Activated CD8-positive, alpha-beta memory T cell treated with anti-CD3 and anti-CD28 coated beads, Interleukin-2, amount 50 U/mL, for 4 hours (primary cell): ENCODE data around the gene TUBA3C.
"Not testable (repeated sequence)": the region's sequence is repeated elsewhere in the genome, so short reads cannot be mapped to it uniquely, and the experiment has no call there.

ENCODE experiments used
- DNase-seq: peaks from one replicate; pipeline ENCODE4 v3.0.0-alpha.2; 2020

The TUBA3C gene

DNA sequence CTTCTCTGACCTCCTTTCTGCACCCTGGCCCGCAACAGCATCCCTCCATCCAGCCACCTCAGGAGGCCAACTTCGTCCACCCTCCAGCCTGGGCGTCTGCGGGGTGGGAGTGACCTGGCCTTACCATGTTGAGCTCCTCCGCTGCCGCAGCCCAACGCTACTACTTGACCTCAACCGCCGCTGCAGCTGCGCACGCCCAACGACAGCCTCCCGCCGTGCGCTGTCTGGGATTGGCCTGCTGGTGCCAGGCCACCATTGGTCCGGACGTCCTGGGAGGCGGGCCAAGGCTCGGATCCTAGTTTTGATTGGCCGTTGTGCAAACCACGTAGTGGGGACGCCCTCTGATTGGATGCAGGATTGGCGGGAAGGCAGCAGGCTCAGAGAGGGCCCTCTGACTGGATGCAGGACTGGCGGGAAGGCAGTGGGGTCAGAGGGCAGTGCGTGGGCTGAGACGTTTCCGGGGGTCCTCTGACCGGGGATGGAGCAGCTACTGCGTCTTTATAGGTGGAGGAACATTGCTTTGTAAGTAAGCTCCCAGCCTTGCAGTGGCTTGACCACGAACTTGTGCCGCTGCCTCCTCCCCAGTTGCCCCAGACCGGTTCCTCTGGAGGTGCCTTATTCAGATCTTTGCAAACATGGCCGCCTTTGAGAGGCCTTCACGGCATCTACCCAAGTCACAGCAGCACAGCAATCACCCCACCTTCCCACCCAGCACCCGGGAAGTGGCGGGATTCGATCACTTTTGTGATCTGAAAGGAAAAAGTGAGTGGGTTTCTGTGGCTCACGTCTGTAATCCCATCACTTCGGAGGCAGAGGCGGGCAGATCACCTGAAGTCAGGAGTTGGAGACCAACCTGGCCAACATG, at the start of gene TUBA3C:
TSS of gene TUBA3C (minus strand) at position 204 of the 865 bp plus-strand sequence. CDS start at position 127, 77 bp downstream.
- no peak for DNase-seq

DNA sequence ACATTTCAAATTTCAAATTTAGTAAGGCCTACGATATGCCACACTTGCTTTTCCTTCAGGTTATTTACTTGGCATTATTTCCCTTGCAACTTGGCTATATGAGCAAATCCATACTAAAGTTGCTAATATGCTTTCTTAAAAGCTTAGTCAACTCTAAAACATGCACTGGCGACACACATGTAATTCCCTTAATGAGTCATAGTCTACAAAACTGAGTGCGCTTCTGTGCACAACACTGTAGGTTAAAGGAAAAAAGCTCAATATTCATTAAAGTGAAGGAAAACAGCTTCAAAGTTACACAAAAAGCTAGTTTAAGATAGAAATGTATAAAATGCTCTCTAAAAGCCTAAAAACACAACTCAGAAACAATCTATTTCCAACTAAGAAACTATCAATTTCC, 25.8 kb upstream of the TUBA3C start:
- DNase-seq: not testable (repeated sequence)

DNA sequence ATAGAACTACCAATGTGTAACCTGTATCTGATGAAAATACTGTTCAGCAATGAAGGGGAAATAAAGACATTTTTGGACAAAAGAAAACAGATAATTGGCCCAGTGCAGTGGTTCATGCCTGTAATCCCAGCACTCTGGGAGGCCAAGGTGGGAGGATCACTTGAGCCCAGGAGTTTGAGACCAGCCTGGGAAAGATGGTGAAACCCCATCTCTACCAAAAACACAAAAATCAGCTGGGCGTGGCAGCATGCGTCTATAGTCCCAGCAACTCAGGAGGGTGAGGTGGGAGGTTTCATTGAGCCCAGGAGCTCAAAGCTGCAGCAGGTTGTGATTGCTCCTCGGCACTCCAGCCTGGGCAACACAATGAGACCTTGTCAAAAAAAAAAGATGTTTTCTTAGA, 11.0 kb upstream of the TUBA3C start:
- not testable (repeated sequence) for DNase-seq

DNA sequence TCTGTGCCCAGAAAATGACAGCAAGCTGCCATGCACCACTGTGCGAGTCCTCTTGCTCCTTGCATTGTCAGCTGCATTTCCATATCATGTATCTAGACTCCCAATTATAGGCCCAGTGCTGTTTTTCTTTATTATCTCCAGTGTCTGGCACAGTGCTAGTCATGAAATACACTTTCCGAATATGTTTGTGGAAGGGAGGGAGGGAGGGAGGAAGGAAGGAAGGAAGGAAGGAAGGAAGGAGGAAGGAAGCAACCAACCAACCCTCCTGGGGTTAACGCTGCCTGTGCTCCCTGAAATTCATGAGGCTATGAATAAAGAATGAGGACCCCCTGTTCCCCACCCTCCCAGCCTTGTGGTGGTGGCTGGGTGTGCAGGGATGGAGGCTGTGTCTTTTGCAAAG, 8.3 kb upstream of the TUBA3C start:
- not testable (repeated sequence) for DNase-seq

DNA sequence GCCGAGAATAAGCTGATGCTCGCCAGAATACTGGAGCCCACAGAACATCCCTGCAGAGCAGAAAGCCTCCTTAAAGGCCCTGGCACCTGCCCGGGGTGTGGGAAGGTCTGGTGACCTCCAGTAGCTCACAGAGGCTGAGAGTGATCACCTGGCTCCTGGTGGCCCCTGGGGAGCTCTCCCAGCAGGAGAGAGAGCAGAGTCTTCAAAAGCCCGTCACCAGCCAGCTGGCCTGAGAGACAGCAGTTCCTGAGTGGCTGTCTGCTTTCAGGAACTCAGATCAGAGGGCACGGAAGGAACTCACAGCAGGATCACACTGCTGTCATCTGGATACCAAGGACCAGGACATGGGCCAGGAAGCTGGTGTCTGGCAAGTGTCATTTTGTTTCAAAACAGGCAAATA, 7.7 kb upstream of the TUBA3C start:
- DNase-seq: not testable (repeated sequence)

DNA sequence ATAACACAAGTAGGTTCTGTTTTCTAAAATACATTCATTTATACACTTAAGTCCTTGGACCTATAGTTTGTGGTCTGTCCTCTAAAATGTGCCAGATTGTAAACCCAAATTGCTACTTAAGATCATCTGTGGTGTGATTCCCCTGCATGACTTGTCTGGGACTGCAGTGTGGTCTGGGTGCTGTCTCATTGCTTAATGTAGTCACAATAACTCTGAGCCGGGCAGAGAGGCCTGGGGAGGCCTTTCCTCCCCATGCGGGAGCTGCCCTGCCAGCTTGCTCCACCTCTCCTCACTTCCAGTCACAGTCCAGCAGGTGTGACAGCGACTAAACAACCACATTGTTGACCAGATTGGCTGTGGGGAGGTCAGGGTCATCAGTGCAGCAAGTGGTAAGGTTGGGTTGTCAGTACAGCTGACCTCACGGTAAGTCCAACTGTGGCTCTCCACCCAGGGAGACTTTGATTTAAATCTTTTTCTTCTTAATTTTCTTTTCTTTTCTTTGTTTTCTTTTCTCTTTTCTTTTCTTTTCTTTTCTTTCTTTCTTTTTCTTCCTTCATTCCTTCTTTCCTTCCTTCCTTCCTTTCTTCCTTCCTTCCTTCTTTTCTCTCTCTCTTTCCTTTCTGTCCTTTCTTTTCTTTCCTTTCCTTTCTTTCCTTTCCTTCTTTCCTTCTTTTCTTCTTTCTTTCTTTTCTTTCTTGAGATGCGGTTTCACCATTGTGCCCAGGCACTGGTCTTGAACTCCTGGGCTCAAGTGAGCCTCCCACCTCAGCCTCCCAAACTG, 4.4 kb upstream of the TUBA3C start:
- DNase-seq: no peak

DNA sequence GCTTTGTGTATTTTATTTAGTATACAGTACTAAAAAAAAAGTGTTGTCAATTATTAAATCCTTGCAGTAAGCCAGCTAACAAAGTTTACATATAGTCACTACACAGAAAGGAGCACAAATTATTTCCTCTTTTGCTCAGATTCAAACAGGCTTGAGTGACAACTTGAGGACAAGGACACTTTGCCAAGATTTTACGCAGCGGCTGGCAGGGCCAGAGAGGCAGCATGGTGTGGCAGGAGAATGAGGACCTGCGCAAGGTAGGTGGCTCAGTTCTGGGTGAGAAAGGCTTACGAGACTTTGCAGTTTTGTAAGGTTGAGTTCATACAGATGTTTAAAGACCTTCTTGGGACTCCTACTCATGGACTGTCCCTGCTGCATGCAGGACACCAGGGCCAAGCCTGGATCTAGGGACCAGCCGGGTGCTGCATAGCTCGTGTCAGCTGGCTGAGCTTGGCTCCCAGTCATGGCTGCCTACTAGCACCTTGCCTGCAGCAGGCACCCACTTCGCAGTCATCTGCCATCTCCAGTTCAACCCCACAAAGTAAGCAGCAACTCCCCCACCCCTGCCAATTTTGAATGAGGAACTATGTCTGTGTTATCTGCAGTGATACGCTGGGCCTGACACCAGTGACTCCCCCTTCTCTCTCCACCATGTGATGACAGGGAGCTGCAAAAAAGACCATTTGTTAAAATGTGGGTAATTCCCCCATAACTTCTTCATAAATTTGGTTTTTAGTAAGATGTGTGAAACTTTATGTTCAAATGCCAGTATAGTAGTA, 3.7 kb upstream of the TUBA3C start:
- no peak for DNase-seq

DNA sequence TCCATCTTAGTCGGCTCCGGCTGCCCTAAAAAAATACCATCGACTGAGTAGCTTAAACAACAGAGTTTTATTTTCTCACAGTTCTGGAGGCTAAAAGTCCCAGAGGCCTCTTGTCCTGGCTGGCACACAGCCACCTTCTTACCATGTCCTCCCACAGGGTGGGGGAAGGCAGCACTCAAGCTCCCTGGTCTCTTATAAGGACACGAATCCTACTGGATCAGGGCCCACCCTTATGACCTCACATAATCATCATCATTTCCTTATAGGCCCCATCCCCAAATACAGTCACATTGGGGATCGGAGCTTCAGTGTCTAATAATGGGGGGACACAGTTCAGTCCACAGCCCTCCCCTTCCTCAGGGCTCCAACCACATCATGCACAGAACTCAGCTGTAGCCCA, 2.6 kb upstream of the TUBA3C start:
- DNase-seq: no peak

DNA sequence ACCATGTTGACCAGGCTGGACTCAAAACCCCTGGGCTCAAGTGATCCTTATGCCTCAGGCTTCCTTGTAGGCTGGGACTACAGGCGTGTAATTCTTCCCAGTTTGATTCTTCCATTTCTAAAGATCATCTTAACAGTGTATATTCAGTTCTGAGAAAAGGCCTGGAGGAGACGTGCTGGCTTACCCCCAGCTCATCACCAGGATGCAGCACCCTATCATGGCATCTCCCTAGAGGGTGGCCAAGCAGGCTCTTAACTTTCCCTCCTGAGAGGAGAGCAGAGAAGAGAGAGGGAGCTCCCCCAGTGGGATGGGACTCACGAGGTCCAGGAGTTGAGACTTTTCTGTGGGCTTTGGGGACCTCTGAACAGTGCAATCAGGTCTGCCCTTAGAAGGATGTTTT, 2.1 kb upstream of the TUBA3C start:
- DNase-seq: no peak

DNA sequence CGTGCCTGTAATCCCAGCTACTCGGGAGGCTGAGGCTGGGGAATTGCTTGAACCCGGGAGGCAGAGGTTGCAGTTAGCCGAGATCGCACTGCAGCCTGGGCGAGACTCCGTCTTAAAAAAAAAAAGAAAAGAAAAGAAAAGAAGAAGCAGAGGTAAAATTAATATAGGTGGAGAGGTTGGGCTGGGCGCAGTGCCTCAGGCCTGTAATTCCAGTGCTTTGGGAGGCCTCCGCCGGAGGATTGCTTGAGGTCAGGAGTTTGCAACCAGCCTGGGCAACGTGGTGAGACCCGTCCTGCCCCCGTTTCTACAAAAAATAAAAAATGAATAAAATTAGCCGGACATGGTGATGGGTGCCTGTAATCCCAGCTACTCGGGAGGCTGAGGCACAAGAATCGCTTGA, 912 bp upstream of the TUBA3C start:
- no peak for DNase-seq

DNA sequence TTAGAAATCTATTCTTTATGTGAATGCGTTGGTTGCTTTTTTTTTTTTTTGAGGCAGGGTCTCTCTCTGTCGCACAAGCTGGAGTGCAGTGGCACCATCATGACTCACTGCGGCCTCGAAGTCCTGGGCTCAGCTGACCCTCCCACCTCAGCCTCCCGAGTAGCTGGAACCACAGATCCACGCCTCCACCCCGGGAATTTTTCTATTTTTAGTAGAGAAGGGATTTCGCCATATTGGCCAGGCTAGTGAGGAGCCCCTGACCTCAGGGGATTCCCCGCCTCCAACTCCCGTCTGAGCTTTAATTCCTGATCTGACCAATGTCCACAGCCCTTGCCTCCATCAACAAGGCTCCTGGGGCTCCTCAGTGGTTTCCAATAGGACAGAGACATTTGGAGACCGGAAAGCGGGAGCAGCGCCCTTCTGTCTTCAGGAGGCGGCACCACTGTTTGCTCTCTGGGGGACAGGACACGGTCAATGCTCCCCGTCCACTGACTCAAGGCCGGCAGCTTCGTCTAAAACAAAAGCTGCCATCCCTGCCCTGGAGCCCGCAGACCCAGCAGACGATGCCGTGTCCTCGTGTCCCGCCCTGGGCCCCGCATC, 503 bp downstream of the TUBA3C start:
- no peak for DNase-seq

DNA sequence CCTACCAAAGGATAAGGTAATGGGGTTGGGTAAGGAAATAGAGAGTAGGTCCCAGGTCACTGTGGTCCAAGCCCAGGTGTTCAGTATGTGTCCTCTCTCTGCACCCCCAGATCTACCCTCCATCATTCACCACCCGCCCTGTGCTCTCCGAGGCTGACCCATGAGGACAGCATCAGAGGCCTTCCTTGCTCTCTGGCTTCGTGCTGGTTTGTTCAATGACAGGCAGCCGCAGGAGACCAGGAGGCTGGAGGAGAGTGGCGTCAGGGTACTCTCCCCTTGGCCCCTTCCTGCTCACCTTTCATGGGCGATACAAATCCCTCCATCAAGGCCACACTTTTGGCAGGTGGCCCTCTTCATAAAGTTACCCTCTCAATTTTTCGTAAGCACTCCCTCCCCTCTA, 1.7 kb downstream of the TUBA3C start:
- DNase-seq: no peak

DNA sequence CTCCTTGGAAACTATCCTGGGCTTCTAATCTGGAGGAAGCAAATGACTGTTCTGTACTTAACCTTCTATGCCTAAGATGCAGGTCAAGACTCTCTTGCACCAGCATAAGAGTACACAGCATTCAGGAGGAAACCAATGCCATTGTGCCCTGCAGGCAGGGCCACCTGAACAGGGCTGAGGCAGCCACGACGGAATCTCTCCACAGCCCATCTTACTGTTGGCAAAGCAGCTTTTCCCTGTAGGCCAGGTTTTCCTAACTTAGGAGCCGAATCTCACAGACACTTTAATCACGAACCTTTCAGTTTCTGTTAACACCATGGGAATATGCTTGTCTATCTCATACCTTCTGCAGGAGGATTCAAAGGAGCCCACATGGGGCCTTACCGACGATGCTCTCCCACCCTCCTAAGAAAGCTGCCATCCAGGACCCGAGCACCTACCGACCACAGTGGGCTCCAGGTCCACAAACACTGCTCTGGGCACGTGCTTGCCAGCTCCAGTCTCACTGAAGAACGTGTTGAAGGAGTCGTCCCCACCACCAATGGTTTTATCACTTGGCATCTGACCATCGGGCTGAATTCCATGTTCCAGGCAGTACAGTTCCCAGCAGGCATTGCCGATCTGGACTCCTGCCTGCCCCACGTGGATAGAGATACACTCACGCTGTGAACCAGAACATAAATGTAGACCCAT, 2.6 kb downstream of the TUBA3C start:
- DNase-seq: no peak

DNA sequence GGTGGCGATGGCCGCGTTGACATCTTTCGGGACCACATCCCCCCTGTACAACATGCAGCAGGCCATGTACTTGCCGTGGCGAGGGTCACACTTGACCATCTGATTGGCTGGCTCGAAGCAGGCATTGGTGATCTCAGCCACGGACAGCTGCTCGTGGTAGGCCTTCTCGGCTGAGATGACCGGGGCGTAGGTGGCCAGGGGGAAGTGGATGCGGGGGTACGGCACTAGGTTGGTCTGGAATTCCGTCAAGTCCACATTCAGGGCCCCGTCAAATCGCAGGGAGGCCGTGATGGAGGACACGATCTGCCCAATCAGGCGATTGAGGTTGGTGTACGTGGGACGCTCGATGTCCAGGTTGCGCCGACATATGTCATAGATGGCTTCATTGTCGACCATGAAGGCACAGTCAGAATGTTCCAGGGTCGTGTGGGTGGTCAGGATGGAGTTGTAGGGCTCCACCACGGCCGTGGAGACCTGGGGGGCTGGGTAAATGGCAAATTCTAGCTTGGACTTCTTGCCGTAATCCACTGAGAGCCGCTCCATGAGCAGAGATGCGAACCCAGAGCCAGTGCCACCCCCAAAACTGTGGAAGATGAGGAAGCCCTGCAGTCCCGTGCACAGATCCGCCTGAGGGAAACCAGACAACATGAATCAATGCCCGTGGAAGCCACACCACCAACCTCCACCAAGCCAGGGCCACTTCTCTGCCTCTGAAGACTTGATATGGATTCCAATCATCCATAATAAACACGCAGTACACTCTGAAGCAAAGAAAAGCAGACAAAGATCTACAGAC, 4.4 kb downstream of the TUBA3C start:
- DNase-seq: not testable (repeated sequence)

DNA sequence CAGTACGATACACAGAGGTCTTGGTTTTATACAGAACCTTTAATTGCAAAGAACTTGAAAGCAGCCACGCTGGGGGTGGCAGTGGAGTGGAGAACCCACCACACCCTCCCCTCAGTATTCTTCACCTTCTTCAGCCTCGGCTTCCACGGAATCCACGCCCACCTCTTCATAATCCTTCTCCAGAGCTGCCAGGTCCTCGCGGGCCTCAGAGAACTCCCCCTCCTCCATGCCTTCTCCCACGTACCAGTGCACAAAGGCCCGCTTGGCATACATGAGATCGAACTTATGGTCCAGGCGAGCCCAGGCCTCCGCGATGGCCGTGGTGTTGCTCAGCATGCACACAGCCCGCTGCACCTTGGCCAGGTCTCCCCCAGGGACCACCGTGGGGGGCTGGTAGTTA, 7.9 kb downstream of the TUBA3C start:
- no peak for DNase-seq

DNA sequence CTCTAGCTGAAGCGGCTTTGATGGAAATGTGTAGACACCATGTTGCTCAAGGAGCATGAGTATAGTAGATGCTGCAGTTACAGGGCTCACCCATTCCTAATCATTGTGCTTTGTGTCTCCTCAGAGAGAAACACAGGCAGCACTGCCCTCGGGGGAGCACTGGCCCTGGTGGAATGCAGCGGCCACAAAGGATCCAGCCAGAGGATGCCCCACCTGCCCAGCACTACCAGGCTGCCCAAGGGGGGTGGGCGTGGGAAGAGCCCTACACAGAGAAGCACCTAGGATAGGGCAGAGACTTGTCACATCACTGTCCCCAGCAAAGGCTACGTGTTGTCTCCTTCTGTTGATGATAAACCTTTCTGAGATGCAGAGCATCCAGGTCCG, 9.0 kb downstream of the TUBA3C start:
- DNase-seq: no peak

DNA sequence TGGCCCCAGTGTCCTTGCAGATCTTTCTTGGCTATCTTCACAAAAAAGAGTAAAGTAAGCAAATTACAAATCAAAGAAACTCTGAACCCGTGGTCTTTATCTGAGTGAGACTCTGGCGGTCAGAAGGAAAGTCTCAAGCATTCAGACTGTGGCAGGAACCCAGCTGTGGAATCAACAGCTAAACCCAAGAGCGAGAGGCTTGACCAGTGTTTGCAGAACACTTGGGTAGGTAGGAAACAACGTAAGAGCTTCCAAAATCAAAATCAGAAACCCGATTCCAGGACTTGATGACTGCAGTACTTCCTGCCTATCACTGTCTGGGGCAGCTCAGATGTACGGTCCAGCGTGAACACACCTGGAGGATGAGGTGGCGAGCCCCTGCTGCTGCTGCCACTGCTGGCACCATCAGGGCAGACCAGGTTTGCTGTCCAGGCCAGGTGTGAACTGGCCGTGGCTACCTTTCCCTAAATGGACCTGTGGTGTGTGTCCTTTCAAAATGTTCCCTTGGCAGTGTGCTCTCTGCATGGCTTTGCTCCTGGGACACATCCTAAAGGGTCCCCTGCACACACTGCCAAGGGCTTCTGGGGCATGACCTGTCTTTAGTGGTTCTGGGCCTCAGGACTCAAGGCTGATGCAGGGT, 9.5 kb downstream of the TUBA3C start:
- no peak for DNase-seq

DNA sequence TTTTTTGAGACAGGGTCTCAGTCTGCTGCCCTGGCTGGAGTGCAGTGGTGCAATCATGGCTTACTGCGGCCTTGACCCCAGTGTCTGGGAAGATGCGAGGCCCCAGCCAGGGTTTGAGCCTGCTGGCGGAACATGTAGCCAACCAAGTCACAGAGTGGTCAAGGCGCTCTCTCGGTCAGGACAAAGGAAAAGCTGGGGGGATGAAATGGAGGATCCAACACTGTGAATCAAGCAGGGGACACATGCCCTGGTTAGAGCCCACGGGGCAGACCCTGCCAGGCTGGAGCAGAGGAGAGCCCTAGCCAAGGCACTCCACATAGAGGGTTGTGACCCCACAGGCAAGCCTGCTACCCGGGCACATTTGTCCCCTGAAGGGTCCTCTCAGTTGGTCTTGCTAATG, 10.1 kb downstream of the TUBA3C start:
- DNase-seq: no peak

DNA sequence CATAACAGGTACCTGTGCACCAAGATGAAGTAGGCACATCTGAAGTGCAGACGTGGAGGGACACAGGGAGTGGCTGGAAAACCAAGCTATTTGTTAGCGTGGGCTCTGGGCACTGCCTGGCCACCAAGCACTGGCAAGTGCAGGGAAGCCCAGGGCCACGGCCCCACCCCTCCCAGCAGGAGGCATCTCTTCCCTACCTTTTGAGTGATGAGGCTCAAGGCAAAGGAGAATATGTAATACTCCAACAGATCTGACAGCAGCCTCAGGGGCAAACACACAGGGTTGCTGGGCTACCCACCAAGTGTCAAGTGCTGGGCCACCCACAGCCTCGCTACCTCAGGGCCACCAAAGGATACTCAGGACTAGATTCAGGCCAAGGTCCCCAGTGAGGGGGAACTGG, 11.6 kb downstream of the TUBA3C start:
- no peak for DNase-seq

DNA sequence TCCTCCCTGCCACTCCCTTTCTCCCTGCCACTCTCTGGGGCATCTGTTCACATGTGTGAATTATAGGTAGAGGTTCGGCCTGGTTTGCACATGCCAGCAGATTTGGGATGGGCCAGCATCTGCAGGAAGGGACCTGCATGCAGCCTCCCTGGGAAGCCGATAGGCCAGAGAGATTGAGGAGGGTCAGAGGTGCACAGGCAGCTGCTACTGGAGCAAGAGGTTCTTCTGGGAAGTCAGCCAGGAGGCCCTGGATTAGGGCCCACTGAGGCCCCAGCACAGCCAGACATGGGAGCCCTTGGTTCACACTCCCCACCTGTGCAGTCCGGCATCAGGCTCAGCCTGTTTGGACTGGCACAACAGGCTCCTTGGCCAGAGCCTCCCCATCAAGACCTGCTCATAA, 12.1 kb downstream of the TUBA3C start:
- no peak for DNase-seq

DNA sequence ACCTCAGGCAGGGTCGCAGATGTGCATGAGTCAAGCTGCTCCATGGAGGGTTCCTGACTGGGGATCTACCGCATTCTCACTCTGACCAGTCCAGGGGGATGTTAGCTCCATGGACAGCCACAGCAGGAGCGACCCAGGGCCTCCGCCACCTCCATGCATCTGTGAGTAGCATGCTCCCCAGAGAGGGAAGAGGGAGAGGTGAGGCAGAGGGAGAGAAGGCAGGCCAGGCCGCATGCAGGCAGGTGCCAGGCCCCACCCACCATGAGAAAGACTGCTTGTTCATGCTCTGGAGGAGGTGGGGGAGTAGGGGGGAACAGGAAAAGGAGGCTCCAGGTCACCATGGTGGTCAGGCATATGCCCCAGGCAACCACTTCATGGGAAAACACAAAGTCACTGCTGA, 20.3 kb downstream of the TUBA3C start:
- DNase-seq: no peak
